ENCODE results near the gene PIBF1. TPM values are rescaled to one million over a fixed set of nuclear protein-coding genes. Genes with fewer than 3 reads are reported as not detected.

Gene PIBF1
- total RNA-seq, 4 donors from 2014 or later: 21.0 to 159 (median 36.4) TPM

DNA sequence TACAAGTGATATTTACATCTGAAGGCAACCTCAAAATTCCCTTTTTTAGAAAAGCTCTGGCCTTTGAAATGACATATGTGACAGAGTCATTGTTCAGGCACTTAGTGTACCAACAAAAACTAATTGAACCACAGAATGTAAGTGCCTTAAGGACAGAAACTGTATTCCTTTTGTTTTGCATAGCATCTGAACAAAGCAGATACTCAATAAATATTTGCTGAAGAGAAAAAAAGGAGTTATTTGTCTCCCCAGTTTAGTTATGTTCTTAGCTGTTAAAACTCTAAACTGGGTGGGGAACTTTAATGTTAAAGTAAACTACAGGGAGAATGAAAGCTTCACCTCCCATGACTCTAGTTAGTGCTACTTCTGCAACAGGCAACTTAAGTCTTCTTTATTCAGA is 220.0 kb downstream of the PIBF1 start:
- H3K4me3 ChIP-seq: no peak overlapping the region

DNA sequence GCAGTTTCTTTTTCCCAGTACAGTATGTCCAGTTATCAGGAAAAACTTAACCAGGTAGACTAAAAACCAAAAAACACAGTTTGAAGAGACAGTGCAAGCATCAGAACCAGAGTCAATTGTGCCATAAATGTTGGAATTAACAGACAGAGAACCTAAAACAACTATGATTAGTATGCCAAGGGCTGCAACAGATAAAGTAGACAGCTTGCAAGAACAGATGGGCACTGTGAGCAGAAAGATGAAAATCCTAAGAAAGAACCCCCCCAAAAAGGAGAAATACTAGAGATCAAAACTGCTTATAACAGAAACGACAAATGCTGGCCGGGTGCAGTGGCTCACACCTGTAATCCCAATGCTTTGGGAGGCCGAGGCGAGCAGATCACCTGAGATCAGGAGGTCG is 229.8 kb downstream of the PIBF1 start:
- Histone ChIP-seq H3K36me3 (no peaks in the 10 kb centered on the region), H3K9me3 (no peaks in the 10 kb centered on the region), H3K27ac (no peak overlapping the region), H3K4me1 (no peaks in the 10 kb centered on the region), H3K4me3 (no peak overlapping the region), H3K27me3 (no peaks in the 10 kb centered on the region)
- TF ChIP-seq, protein P1, sequence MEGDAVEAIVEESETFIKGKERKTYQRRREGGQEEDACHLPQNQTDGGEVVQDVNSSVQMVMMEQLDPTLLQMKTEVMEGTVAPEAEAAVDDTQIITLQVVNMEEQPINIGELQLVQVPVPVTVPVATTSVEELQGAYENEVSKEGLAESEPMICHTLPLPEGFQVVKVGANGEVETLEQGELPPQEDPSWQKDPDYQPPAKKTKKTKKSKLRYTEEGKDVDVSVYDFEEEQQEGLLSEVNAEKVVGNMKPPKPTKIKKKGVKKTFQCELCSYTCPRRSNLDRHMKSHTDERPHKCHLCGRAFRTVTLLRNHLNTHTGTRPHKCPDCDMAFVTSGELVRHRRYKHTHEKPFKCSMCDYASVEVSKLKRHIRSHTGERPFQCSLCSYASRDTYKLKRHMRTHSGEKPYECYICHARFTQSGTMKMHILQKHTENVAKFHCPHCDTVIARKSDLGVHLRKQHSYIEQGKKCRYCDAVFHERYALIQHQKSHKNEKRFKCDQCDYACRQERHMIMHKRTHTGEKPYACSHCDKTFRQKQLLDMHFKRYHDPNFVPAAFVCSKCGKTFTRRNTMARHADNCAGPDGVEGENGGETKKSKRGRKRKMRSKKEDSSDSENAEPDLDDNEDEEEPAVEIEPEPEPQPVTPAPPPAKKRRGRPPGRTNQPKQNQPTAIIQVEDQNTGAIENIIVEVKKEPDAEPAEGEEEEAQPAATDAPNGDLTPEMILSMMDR (IDR thresholded peaks at IDR 0.05): no peak
- no peak for TF ChIP-seq POLR2A (IDR thresholded peaks at IDR 0.05)
- DNase-seq: no peak

More for the DNA sequence above, 220.0 kb downstream of the PIBF1 start:
- H3K4me1 ChIP-seq: no peaks in the 10 kb centered on the region
- H3K27me3 ChIP-seq: no peaks in the 10 kb centered on the region
- no peak overlapping the region for H3K27ac ChIP-seq
- no peaks in the 10 kb centered on the region for H3K9me3 ChIP-seq
- no peak for DNase-seq
- TF ChIP-seq, protein P1 (IDR thresholded peaks at IDR 0.05): no peak
- TF ChIP-seq POLR2A (IDR thresholded peaks at IDR 0.05): no peak
- peaks cover 0 to 12% (median 0%) of the 10 kb centered on the region in 3 donors for H3K36me3 ChIP-seq

DNA sequence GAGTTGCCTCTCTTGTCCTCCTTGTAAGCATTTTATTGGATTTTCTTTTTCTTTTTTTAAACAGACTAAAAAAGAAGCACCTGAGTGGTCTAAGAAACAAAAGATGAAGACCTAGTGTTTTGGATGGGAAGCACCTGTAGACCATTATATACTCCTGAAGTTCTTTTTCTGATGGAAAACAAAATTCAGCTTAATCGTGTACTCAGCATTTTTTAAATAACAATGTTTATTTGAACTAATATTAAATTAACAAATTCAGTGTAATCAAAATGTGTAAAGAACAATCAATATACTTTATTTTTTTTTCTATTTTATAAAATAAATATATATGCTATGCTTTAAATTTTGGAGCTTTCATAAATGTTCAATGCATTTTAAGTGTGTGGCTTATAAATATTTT is 233.9 kb downstream of the PIBF1 start:
- H3K27me3 ChIP-seq: no peaks in the 10 kb centered on the region

DNA sequence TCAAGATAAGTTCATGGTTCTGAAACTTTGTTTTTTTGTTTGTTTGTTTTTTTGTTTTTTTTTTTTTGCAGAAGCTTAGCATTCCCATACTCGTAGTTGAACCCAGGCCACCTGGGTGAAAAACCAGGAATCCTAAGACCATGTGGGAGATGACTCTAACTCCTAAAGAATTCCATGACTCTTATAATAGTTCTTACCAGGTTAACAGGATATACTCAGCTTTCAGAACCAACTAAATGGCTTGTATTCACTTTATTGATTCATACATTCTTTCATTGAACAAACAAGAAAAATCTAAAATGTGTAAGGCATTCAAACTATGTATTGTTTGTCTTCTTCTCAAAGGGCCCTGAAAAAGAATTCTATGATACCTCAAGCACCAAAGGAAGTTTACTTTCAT is 236.4 kb downstream of the PIBF1 start:
- no peak for DNase-seq
- no peak for TF ChIP-seq POLR2A (IDR thresholded peaks at IDR 0.05)
- TF ChIP-seq, protein P1 (IDR thresholded peaks at IDR 0.05): no peak

More for the DNA sequence above, 233.9 kb downstream of the PIBF1 start:
- H3K4me3 ChIP-seq: no peak overlapping the region
- H3K4me1 ChIP-seq: no peaks in the 10 kb centered on the region
- TF ChIP-seq, protein P1 (IDR thresholded peaks at IDR 0.05): no peak
- TF ChIP-seq POLR2A (IDR thresholded peaks at IDR 0.05): no peak
- H3K36me3 ChIP-seq: no peaks in the 10 kb centered on the region
- H3K9me3 ChIP-seq: no peaks in the 10 kb centered on the region
- no peak for DNase-seq
- no peak overlapping the region for H3K27ac ChIP-seq

DNA sequence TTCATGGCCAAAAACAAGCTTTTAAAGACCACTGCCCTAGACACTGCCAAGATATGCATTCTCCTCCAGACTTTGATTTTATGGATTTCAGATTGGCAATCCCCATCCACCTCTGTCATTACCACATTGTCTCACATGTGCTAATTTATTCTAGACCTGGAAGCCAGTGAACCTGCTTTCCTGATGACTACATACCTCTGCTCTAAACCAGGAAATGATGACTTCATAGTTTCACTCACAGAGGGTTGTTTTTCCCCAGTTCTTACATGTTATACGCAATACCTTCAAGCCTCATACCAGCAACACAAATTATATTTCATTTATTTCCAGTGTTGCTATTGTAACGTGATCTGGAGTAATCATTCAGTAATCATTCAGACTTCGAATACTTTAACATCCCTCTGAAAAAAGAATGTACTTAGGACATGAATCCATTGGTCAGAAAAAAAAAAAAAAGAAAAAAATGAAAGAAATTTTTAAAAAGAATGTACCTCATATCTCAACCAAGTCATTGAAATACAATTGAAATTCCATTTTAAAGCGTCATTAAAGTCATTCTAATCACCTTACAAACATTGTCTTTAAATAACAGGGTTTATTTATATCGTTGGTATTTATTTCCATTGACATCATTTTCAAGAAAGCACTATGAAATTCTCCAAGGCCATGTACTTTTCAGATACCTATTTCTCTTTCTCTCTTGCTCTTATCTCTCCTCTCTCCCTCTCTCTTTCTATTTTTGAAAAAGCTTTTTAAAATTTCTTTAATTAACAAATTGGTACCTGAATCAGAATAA is 243.5 kb downstream of the PIBF1 start:
- Histone ChIP-seq H3K4me3 (no peak overlapping the region), H3K36me3 (no peaks in the 10 kb centered on the region), H3K4me1 (no peaks in the 10 kb centered on the region), H3K27me3 (no peaks in the 10 kb centered on the region), H3K9me3 (no peaks in the 10 kb centered on the region), H3K27ac (no peak overlapping the region)
- no peak for DNase-seq
- TF ChIP-seq, protein P1 (IDR thresholded peaks at IDR 0.05): no peak
- no peak for TF ChIP-seq POLR2A (IDR thresholded peaks at IDR 0.05)

More for the DNA sequence above, 236.4 kb downstream of the PIBF1 start:
- H3K27me3 ChIP-seq: no peaks in the 10 kb centered on the region
- H3K4me3 ChIP-seq: no peak overlapping the region
- H3K36me3 ChIP-seq: no peaks in the 10 kb centered on the region
- H3K27ac ChIP-seq: no peak overlapping the region
- H3K4me1 ChIP-seq: no peaks in the 10 kb centered on the region
- H3K9me3 ChIP-seq: no peaks in the 10 kb centered on the region
